ENCODE data around the gene ANKEF1.

- no peak for TF ChIP-seq CTCF (IDR thresholded peaks at IDR 0.05)
- TF ChIP-seq POLR2A (IDR thresholded peaks at IDR 0.05): no peak
Measured at GRCh38 chr20:9985281-9985680, 49.5 kb upstream of the ANKEF1 start.

All from thyroid gland (tissue), 4 donors.